MCF 10A (cell line): ENCODE measurements around the gene TAS1R1. TPM values are rescaled to one million over a fixed set of nuclear protein-coding genes. Genes with fewer than 3 reads are reported as not detected.

Experiments
- BruUV-seq: library from RNA; stranded (reverse); fragments of 400-500 nt; replicated peaks from 2 replicates; lab custom pipeline; 2021; lab: Mats Ljungman, UMichigan
- CTCF ChIA-PET: fragments of 300-600 bp; sonication (Branson Sonifier 250); formaldehyde crosslinking; extraction: SDS; loops from one replicate; lab custom pipeline; 2021; ENCODE audit warnings: antibody characterized with exemption, inconsistent platforms; lab: Yijun Ruan, JAX
- POLR2A ChIA-PET: fragments of 300-600, 350-650 bp; sonication (Branson Sonifier 250); formaldehyde crosslinking; extraction: SDS; loops from one replicate; lab custom pipeline; 2020; ENCODE audit warnings: antibody characterized with exemption, inconsistent platforms; lab: Yijun Ruan, JAX
- DNase-seq: peaks from one replicate; pipeline ENCODE4 v3.0.0-alpha.2; 2018; ENCODE audit not compliant: unreplicated experiment
- H3K27ac Mint-ChIP-seq: one replicate; pipeline ENCODE4 v1.8.0; 2022; ENCODE audit warnings: mild to moderate bottlenecking, low read depth, mixed read lengths; ENCODE audit not compliant: unreplicated experiment
- H3K27me3 Mint-ChIP-seq: one replicate; pipeline ENCODE4 v1.8.0; 2022; ENCODE audit warnings: mixed read lengths; ENCODE audit not compliant: insufficient read depth, unreplicated experiment
- H3K36me3 Mint-ChIP-seq: one replicate; pipeline ENCODE4 v1.8.0; 2022; ENCODE audit warnings: mild to moderate bottlenecking, moderate library complexity, mixed read lengths; ENCODE audit not compliant: insufficient read depth, unreplicated experiment
- H3K4me1 Mint-ChIP-seq: one replicate; pipeline ENCODE4 v1.8.0; 2022; ENCODE audit warnings: mixed read lengths; ENCODE audit not compliant: insufficient read depth, unreplicated experiment
- H3K4me3 Mint-ChIP-seq: one replicate; pipeline ENCODE4 v1.8.0; 2022; ENCODE audit warnings: mild to moderate bottlenecking, moderate library complexity, mixed read lengths; ENCODE audit not compliant: unreplicated experiment
- H3K9me3 Mint-ChIP-seq: one replicate; pipeline ENCODE4 v1.8.0; 2022; ENCODE audit warnings: mixed read lengths; ENCODE audit not compliant: unreplicated experiment
- intact Hi-C: fragments of 100-400 bp; cut with micrococcal nuclease; formaldehyde crosslinking; loops from 2 replicates; pipeline ENCODE4 v1.14.1; 2022
- total RNA-seq: library from RNA; stranded (reverse); gene quantifications from 2 replicates; pipeline ENCODE4 v1.2.3, GENCODE V29; 2022
- TF ChIP-seq, protein P1 (sequence below): fragments of 200-600 bp; IDR thresholded peaks from one replicate; pipeline ENCODE4 v1.8.0; 2022; ENCODE audit warnings: antibody characterized with exemption, mild to moderate bottlenecking; ENCODE audit not compliant: unreplicated experiment

TAS1R1 gene
- total RNA-seq, 1 experiment from 2014 or later, result not detected

DNA sequence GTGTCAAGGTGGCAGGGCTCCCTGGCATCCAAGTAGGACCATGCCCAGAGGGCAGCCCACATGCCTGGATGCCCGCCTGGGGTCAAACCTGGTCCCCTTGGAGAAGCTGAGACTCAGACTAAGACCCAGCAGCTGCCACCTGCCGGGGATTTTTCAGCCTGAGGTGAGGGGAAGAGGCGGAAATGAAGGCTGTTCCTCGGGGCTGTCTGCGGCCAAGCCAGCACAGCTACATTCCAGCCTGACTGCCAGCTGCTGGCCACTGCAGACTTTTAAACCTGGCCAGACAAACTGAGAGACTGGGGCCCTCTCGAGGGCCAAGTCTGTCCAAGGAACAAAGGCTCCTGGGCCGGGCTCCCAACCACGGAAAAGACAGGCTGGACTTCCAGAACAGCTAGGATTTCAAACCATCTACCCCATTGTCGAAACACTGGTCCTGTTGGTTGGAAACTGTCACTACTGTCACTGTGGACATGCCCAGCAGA is 41.7 kb upstream of the TAS1R1 start:
- Mint-ChIP-seq H3K27ac (no peak overlapping the region), H3K36me3 (no peaks in the 10 kb centered on the region), H3K9me3 (no peaks in the 10 kb centered on the region), H3K27me3 (no peaks in the 10 kb centered on the region), H3K4me3 (no peak overlapping the region), H3K4me1 (no peaks in the 10 kb centered on the region)
- DNase-seq, result no peak
- CTCF ChIA-PET, result interaction anchor here (0.5 kb wide), 1 partner anchor 27 kb away, joined by 4 read pairs; no protein-coding TSS in a partner anchor
- POLR2A ChIA-PET, result interaction anchor here (1.0 to 1.5 kb wide), 3 partner anchors 10 to 67 kb away, joined by 3 to 5 read pairs (median 3); partner anchors contain the start of gene ZBTB48
- TF ChIP-seq, protein P1, sequence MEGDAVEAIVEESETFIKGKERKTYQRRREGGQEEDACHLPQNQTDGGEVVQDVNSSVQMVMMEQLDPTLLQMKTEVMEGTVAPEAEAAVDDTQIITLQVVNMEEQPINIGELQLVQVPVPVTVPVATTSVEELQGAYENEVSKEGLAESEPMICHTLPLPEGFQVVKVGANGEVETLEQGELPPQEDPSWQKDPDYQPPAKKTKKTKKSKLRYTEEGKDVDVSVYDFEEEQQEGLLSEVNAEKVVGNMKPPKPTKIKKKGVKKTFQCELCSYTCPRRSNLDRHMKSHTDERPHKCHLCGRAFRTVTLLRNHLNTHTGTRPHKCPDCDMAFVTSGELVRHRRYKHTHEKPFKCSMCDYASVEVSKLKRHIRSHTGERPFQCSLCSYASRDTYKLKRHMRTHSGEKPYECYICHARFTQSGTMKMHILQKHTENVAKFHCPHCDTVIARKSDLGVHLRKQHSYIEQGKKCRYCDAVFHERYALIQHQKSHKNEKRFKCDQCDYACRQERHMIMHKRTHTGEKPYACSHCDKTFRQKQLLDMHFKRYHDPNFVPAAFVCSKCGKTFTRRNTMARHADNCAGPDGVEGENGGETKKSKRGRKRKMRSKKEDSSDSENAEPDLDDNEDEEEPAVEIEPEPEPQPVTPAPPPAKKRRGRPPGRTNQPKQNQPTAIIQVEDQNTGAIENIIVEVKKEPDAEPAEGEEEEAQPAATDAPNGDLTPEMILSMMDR, result no peak
- no TSS peak for BruUV-seq
- intact Hi-C loops, result no loop called here

DNA sequence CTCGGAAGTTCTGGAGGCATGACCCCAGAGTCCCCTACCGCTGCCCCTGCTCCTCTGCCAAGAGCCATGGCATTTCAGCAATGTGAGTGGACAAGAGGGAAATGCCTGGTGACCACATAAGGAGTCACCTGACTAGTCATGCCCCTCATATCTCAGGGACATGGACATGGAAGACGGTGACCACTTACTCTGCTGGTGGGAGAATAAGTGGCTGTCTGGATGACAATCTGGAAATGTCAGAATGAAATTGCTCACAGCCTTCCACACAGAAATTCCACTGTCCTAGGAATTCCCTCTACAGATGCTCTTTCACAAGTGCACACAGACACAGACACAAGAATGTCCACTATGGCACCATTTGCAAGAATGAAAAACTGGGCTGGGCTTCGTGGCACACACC is 39.3 kb upstream of the TAS1R1 start:
- TF ChIP-seq, protein P1, result no peak
- CTCF ChIA-PET, result no interaction called here
- no TSS peak for BruUV-seq
- DNase-seq, result no peak
- Mint-ChIP-seq H3K9me3 (no peaks in the 10 kb centered on the region), H3K36me3 (no peaks in the 10 kb centered on the region), H3K27me3 (no peaks in the 10 kb centered on the region), H3K27ac (no peak overlapping the region), H3K4me1 (peaks cover 13% of the 10 kb centered on the region), H3K4me3 (no peak overlapping the region)
- POLR2A ChIA-PET, result no interaction called here
- intact Hi-C loops, result no loop called here

DNA sequence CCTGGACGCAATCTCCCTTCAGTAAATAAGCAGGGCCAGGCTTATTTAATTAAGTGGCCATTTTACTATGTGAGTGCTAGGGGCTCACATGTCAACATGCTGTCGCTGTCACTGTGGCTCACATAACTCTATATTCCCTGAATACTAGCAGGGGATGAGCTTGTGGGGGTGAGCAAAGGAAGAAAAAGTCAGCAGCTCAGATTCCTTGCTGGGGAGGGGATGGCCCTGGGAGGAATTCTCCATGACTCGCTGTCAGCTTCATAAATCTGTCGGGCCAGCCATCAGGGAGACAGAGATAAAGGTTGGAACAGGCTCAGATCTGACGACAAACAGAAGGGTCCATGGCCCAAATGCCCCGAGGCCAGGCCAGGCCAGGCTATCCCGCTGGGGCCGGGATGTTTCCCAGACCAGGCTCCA is 37.7 kb upstream of the TAS1R1 start:
- Mint-ChIP-seq H3K36me3 (peaks cover 3% of the 10 kb centered on the region), H3K4me3 (no peak overlapping the region), H3K9me3 (no peaks in the 10 kb centered on the region), H3K27ac (no peak overlapping the region), H3K4me1 (peaks cover 24% of the 10 kb centered on the region), H3K27me3 (no peaks in the 10 kb centered on the region)
- POLR2A ChIA-PET, result interaction anchor here (1.4 kb wide), 1 partner anchor 62 kb away, joined by 4 read pairs; the partner anchor contains the start of gene ZBTB48
- TF ChIP-seq, protein P1, result no peak
- no TSS peak for BruUV-seq
- no peak for DNase-seq
- CTCF ChIA-PET, result interaction anchor here (0.8 kb wide), 1 partner anchor 674 kb away, joined by 3 read pairs; no protein-coding TSS in a partner anchor
- intact Hi-C loops, result no loop called here

DNA sequence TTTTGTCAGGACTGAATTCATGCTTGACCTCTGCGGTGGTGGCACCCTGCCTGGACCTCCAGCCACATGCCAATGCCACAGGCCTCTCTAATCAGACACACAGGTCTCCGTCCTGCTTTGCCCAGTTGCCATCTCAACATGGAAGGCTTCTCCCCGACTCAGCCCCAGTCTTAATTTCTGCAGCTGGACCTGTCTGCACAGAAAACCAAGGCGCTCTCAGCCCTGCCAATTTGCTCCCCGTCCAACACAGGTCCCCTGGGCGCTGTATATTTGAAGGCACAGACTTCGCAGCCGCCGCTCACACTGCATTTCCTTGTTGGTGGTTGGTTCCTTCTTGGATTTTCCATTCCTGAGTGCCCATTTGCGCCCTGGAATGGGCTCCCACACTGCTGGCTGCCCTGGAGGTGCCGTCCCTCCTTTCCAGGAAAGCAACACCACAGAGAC is 35.6 kb upstream of the TAS1R1 start:
- Mint-ChIP-seq H3K4me3 (no peak overlapping the region), H3K4me1 (peaks cover 24% of the 10 kb centered on the region), H3K36me3 (peaks cover 19% of the 10 kb centered on the region), H3K27ac (no peak overlapping the region), H3K9me3 (no peaks in the 10 kb centered on the region), H3K27me3 (no peaks in the 10 kb centered on the region)
- no peak for DNase-seq
- BruUV-seq, result no TSS peak
- TF ChIP-seq, protein P1, result no peak
- intact Hi-C loops, result no loop called here
- CTCF ChIA-PET, result interaction anchor here (0.6 to 5.5 kb wide), 8 partner anchors 18 to 105 kb away, joined by 3 to 37 read pairs (median 4); partner anchors contain the start of genes NOL9 and TAS1R1
- POLR2A ChIA-PET, result interaction anchor here (0.7 to 5.6 kb wide), 10 partner anchors 15 to 135 kb away, joined by 3 to 63 read pairs (median 5); partner anchors contain the start of genes NOL9, PLEKHG5 and TAS1R1
